Thyroid gland (tissue), 4 donors: ENCODE results near the gene STX8. TPM values are rescaled to one million over a fixed set of nuclear protein-coding genes. Genes with fewer than 3 reads are reported as not detected.

Source experiments
- DNase-seq, 2 donors: peaks; one replicate each; pipeline ENCODE4 v3.0.0-alpha.2; 2019
- H3K27ac ChIP-seq, 3 donors: fragments of 200-600 bp; sonication (generic); 1 replicate in 2 of 3; 2 replicates in 1 of 3; pipeline ENCODE4 v1.5.1; 2016 to 2019; ENCODE audit warnings: mild to moderate bottlenecking in 1 of 3, moderate library complexity in 1 of 3
- H3K27me3 ChIP-seq: fragments of 200-600 bp; sonication (generic); one replicate; pipeline ENCODE4 v1.5.1; 2019
- H3K36me3 ChIP-seq, 2 donors: fragments of 200-600 bp; sonication (generic); one replicate each; pipeline ENCODE4 v1.5.1; 2016 to 2019
- H3K4me1 ChIP-seq, 2 donors: fragments of 200-600 bp; sonication (generic); one replicate each; pipeline ENCODE4 v1.5.1; 2017 to 2019
- H3K4me3 ChIP-seq, 3 donors: fragments of 200-600 bp; sonication (generic); replicated peaks in 1 of 3; 1 replicate in 2 of 3; 2 replicates in 1 of 3; pipeline ENCODE4 v1.5.1; 2016; ENCODE audit warnings: mild to moderate bottlenecking in 1 of 3
- H3K9me3 ChIP-seq: fragments of 200-600 bp; sonication (generic); one replicate; pipeline ENCODE4 v1.5.1; 2017
- POLR2A ChIP-seq, 2 donors: fragments of 450-650 bp; IDR thresholded peaks; one replicate each; pipeline ENCODE4 v1.6.1; 2017; ENCODE audit warnings: antibody characterized with exemption in 2 of 2, mild to moderate bottlenecking in 2 of 2, moderate library complexity in 1 of 2
- WGBS, 2 donors: methylation state at CpG; one replicate each; pipeline ENCODE4 v1.1.5; 2017; 5-methylcytosine and 5-hydroxymethylcytosine counted together
- intact Hi-C: fragments of 100-400 bp; cut with DNase I; formaldehyde crosslinking; loops from one replicate; pipeline ENCODE4 v1.15.1; 2023
- total RNA-seq, 4 donors: library from RNA; depleted of rRNA; stranded (reverse); fragments of >200 nt; gene quantifications; one replicate each; pipeline ENCODE4 v1.2.3, GENCODE V29; 2016
- TF ChIP-seq, protein P1 (sequence below), 6 experiments: fragments of 200-600 bp in 3 of 6; fragments of 450-650 bp in 3 of 6; sonication (generic) in 3 of 6; IDR thresholded peaks; one replicate each; pipeline ENCODE4 v1.5.1; 2016 to 2019; ENCODE audit warnings: antibody characterized with exemption in 6 of 6, mild to moderate bottlenecking in 2 of 6, inconsistent platforms in 1 of 6, moderate library complexity in 1 of 6

STX8 gene
- total RNA-seq, 4 donors from 2014 or later = 67.6 to 88.9 (median 72.7) TPM

DNA sequence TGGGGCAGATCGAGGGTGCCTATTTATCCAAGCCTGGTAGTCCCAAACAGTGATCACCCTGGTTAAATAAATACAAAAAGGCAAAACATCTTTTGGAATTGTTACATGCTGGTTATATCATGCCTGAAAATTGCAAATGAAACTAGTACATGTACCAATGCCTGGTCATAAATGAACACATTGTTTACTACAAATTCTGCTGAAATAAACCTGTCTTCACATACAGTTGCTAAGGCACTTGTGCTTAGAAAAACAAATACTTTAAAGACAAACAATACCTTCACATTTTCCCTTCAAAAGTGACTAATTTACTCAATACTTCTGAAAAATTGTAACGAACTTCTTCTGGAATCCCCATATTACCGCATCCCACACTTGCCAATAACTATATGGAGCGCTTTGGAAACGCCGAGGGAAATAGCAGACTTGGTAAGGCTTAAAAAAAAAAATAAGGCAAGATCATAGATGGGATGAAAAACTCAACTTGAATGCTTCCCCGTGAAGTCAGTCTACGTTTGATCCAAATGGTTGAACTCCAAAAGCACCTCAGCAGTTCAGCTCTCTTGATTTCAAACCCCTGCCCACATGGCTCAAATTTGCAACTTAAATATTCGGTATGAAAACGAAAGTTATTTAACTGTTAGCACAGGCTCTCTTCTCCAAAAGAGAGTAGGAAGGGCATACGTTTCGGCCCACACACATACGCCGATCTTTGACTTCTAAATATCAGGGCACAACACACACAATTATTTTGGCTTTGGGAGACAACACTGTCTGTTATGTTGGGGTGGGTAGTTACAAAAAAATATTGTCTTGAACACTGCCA, 289.8 kb downstream of the STX8 start:
- Histone ChIP-seq H3K4me3 (no peak overlapping the region), H3K27me3 (no peaks in the 10 kb centered on the region), H3K27ac (no peak overlapping the region), H3K36me3 (no peaks in the 10 kb centered on the region), H3K9me3 (no peaks in the 10 kb centered on the region), H3K4me1 (no peaks in the 10 kb centered on the region)
- 88 to 91% methylated on average over 14 of the region's 14 CpGs for WGBS, 2 donors
- no peak for DNase-seq
- TF ChIP-seq, protein P1, sequence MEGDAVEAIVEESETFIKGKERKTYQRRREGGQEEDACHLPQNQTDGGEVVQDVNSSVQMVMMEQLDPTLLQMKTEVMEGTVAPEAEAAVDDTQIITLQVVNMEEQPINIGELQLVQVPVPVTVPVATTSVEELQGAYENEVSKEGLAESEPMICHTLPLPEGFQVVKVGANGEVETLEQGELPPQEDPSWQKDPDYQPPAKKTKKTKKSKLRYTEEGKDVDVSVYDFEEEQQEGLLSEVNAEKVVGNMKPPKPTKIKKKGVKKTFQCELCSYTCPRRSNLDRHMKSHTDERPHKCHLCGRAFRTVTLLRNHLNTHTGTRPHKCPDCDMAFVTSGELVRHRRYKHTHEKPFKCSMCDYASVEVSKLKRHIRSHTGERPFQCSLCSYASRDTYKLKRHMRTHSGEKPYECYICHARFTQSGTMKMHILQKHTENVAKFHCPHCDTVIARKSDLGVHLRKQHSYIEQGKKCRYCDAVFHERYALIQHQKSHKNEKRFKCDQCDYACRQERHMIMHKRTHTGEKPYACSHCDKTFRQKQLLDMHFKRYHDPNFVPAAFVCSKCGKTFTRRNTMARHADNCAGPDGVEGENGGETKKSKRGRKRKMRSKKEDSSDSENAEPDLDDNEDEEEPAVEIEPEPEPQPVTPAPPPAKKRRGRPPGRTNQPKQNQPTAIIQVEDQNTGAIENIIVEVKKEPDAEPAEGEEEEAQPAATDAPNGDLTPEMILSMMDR (IDR thresholded peaks at IDR 0.05) = no peak
- TF ChIP-seq POLR2A (IDR thresholded peaks at IDR 0.05) = no peak
- intact Hi-C loops = no loop called here

DNA sequence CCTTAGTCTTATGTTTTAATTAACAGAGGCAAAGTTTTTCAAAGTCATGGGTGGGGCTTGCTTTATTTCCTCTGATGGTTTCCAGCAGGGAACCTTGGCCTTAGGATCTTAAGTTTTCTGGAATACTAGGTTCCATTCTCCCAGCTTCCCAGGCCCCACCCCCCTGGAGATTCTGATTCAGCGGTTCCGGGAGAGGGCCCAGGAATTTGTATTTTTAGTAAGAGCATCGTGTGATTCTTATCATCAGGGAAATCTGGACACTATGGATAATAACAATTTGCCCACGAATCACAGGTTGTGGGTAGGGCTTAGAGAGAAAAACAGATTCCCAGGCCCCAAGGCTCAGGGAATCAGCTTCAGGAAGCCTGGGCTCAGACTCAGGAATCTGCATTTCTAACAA, 290.7 kb downstream of the STX8 start:
- Histone ChIP-seq H3K36me3 (no peaks in the 10 kb centered on the region), H3K4me1 (no peaks in the 10 kb centered on the region), H3K27me3 (no peaks in the 10 kb centered on the region), H3K27ac (no peak overlapping the region), H3K9me3 (no peaks in the 10 kb centered on the region), H3K4me3 (no peak overlapping the region)
- TF ChIP-seq, protein P1 (IDR thresholded peaks at IDR 0.05) = no peak
- no peak for TF ChIP-seq POLR2A (IDR thresholded peaks at IDR 0.05)
- no peak for DNase-seq
- intact Hi-C loops = no loop called here
- WGBS, 2 donors = 52 to 62% methylated on average over 4 of the region's 4 CpGs

GRCh38 chr17:9283909-9284308, 291.7 kb downstream of the STX8 start:
- no peak overlapping the region for H3K27ac ChIP-seq
- no peaks in the 10 kb centered on the region for H3K4me1 ChIP-seq
- no peaks in the 10 kb centered on the region for H3K36me3 ChIP-seq
- no peaks in the 10 kb centered on the region for H3K9me3 ChIP-seq
- H3K27me3 ChIP-seq = no peaks in the 10 kb centered on the region
- no peak for TF ChIP-seq POLR2A (IDR thresholded peaks at IDR 0.05)
- TF ChIP-seq, protein P1 (IDR thresholded peaks at IDR 0.05) = no peak
- 77 to 84% methylated on average over 2 of the region's 2 CpGs for WGBS, 2 donors
- no peak overlapping the region for H3K4me3 ChIP-seq
- intact Hi-C loops = no loop called here
- DNase-seq = no peak

DNA sequence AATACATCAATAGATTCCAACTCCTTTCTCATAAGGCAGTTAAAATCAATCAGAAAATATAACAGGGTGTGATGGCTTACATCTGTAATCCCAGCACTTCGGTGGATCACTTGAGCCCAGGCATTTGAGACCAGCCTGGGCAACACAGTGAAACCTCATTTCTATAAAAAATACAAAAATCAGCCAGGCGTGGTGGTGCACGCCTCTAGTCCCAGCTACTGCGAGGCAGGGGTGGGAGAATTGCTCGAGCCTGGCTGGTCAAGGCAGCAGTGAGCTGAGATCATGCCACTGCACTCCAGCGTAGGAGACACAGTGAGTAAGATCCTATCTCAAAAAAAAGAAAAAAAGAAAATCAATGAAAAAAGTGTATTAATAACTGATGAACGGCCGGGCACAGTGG, 295.7 kb downstream of the STX8 start:
- Histone ChIP-seq H3K27ac (no peak overlapping the region), H3K36me3 (no peaks in the 10 kb centered on the region), H3K9me3 (no peaks in the 10 kb centered on the region), H3K27me3 (no peaks in the 10 kb centered on the region), H3K4me1 (no peaks in the 10 kb centered on the region), H3K4me3 (no peak overlapping the region)
- 43% methylated on average over 8 of the region's 8 CpGs for WGBS, 2 donors
- peak; percentile 77 to 79 for DNase-seq
- intact Hi-C loops = no loop called here
- TF ChIP-seq POLR2A (IDR thresholded peaks at IDR 0.05) = no peak
- TF ChIP-seq, protein P1 (IDR thresholded peaks at IDR 0.05) = no peak

- DNase-seq = no peak
- Histone ChIP-seq H3K27me3 (no peaks in the 10 kb centered on the region), H3K4me1 (no peaks in the 10 kb centered on the region), H3K9me3 (no peaks in the 10 kb centered on the region), H3K4me3 (no peak overlapping the region), H3K27ac (no peak overlapping the region), H3K36me3 (no peaks in the 10 kb centered on the region)
- intact Hi-C loops = no loop called here
- 75 to 87% methylated on average over 9 of the region's 9 CpGs for WGBS, 2 donors
- TF ChIP-seq POLR2A (IDR thresholded peaks at IDR 0.05) = no peak
- TF ChIP-seq, protein P1 (IDR thresholded peaks at IDR 0.05) = no peak
Observed at GRCh38 chr17:9274973-9275372, 300.6 kb downstream of the STX8 start.
